ENCODE data around the gene GAB2. TPM values are rescaled to one million over a fixed set of nuclear protein-coding genes. Genes with fewer than 3 reads are reported as not detected.

The GAB2 gene
- total and polyA plus RNA-seq, 2 of the 13 experiments (the other 11 are each of a cell fraction or from before 2014, with no cell fraction given), result 4.1 to 8.6 TPM

- TF ChIP-seq ZNF639 (CRISPR knock-in tag; conservative IDR thresholded peaks at IDR 0.05) (no peak), NFE2L2 (IDR thresholded peaks at IDR 0.05; ENCODE audit: low read length) (no peak), ZNF839 (CRISPR knock-in tag; IDR thresholded peaks at IDR 0.05; ENCODE audit: borderline replicate concordance) (no peak), SAFB2 (CRISPR knock-in tag; IDR thresholded peaks at IDR 0.05; ENCODE audit: borderline replicate concordance, low read depth) (no peak), MEF2D (CRISPR knock-in tag; IDR thresholded peaks at IDR 0.05) (no peak)
- TF ChIP-seq, protein P1, sequence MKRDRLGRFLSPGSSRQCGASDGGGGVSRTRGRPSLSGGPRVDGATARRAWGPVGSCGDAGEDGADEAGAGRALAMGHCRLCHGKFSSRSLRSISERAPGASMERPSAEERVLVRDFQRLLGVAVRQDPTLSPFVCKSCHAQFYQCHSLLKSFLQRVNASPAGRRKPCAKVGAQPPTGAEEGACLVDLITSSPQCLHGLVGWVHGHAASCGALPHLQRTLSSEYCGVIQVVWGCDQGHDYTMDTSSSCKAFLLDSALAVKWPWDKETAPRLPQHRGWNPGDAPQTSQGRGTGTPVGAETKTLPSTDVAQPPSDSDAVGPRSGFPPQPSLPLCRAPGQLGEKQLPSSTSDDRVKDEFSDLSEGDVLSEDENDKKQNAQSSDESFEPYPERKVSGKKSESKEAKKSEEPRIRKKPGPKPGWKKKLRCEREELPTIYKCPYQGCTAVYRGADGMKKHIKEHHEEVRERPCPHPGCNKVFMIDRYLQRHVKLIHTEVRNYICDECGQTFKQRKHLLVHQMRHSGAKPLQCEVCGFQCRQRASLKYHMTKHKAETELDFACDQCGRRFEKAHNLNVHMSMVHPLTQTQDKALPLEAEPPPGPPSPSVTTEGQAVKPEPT (CRISPR knock-in tag; IDR thresholded peaks at IDR 0.05; ENCODE audit: low read depth), result no peak
Measured at GRCh38 chr11:78207532-78208256, 209.9 kb downstream of the GAB2 start (continued).

DNA sequence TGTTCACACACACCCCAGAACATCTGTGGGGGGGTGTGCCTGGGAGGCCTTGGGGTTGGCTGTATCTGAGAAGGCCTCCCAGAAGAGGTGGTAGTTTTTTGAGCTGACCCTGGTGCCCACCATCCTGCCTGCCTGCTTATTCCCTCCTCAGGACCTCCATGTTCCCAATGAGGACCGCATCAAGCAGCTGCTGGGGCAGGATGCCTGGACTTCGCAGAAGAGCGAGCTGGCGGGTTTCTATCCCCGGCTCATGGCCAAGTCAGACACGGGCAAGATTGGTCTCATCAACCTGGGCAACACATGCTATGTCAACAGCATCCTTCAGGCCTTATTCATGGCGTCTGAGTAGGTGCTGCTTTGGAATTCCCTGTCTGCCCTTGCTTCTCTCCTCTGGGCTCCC is 211.9 kb downstream of the GAB2 start:
- BruUV-seq (replicated peaks), result no TSS peak
- no peak for FAIRE-seq

More for the DNA sequence above, 211.9 kb downstream of the GAB2 start:
- Histone ChIP-seq H3K4me3 (replicated peaks in 1 of 3; ENCODE audit: insufficient read depth in 1 of 3, low read depth in 2 of 3, low read length in 3 of 3) (no peak overlapping the region), H3K9me3 (ENCODE audit: low read length) (no peaks in the 10 kb centered on the region), H3K4me1 (ENCODE audit: insufficient read depth, low read length) (peaks cover 50% of the 10 kb centered on the region), H3K4me2 (ENCODE audit: low read depth, low read length) (no peak overlapping the region), H4K20me1 (ENCODE audit: insufficient read depth, low read length) (no peaks in the 10 kb centered on the region), H3K9ac (ENCODE audit: insufficient read depth, low read depth, low read length) (no peak overlapping the region), H3K27me3 (ENCODE audit: control insufficient read depth in 1 of 2, insufficient read depth in 2 of 2, low read length in 2 of 2) (no peaks in the 10 kb centered on the region), H3K27ac (ENCODE audit: extremely low read length, insufficient read depth, low read length) (no peak overlapping the region), H3K36me3 (replicated peaks in 1 of 2; ENCODE audit: control insufficient read depth in 1 of 2, insufficient read depth in 2 of 2, low read length in 2 of 2) (peaks cover 8 to 27% of the 10 kb centered on the region in 2 experiments; a peak in 3 of 5 replicates), H3K79me2 (ENCODE audit: insufficient read depth, low read length) (no peaks in the 10 kb centered on the region), H2AFZ (ENCODE audit: low read length) (no peak overlapping the region)
- ChIA-PET POLR2A (no interaction called here), CTCF (ENCODE audit: low intra/inter-chr PET ratio, low total read pairs) (no interaction called here)
- intact Hi-C loops (cut with micrococcal nuclease; ENCODE audit: unreplicated experiment) (no loop called here), in situ Hi-C loops (cut with HindIII; ENCODE audit: extremely low pct_ligation_motif_present, low pct_unique_long_range_greater_than_20kb) (no loop called here)
- DNase-seq (ENCODE audit: low spot score), result no peak
- TF ChIP-seq SIN3B (IDR thresholded peaks at IDR 0.05; ENCODE audit: low read length) (no peak), MLXIP (CRISPR knock-in tag; IDR thresholded peaks at IDR 0.05; ENCODE audit: borderline replicate concordance) (no peak)
- WGBS (ENCODE audit: low lambda C conversion rate), result 96% methylated on average over 6 of the region's 7 CpGs
- ATAC-seq, result no peak
